AG09309 (cell line): Measurements from ENCODE around the gene LRRC74B.

Source experiments
- DNase-seq: peaks from one replicate; pipeline ENCODE4 v3.0.0-alpha.2; 2010; ENCODE audit warnings: low read depth
- H3K4me3 ChIP-seq: 2 replicates; pipeline ENCODE4 v1.5.1; 2011; ENCODE audit warnings: mild to moderate bottlenecking, low read depth, low read length, moderate library complexity; ENCODE audit not compliant: control insufficient read depth
- CTCF ChIP-seq: IDR thresholded peaks from 2 replicates; pipeline ENCODE4 v1.5.1; 2011; ENCODE audit warnings: mild to moderate bottlenecking, low read depth, low read length, inconsistent platforms; ENCODE audit not compliant: insufficient read depth, control insufficient read depth; ENCODE audit errors: missing control alignments

Gene LRRC74B

GRCh38 chr22:21098099-21098671, 52.4 kb downstream of the LRRC74B start:
- no peak for TF ChIP-seq CTCF
- DNase-seq, result no peak
- H3K4me3 ChIP-seq, result no peak overlapping the region

GRCh38 chr22:21099578-21099977, 53.8 kb downstream of the LRRC74B start:
- DNase-seq, result no peak
- TF ChIP-seq CTCF, result no peak
- H3K4me3 ChIP-seq, result no peak overlapping the region

- H3K4me3 ChIP-seq, result no peak overlapping the region
- no peak for TF ChIP-seq CTCF
- no peak for DNase-seq
Measured at GRCh38 chr22:21100149-21101032, 54.6 kb downstream of the LRRC74B start.

- DNase-seq, result no peak
- no peak overlapping the region for H3K4me3 ChIP-seq
- no peak for TF ChIP-seq CTCF
Measured at GRCh38 chr22:21101877-21102638, 56.3 kb downstream of the LRRC74B start.

- TF ChIP-seq CTCF, result peak; percentile 82
- no peak overlapping the region for H3K4me3 ChIP-seq
- no peak for DNase-seq
Measured at GRCh38 chr22:21102659-21103267, 57.0 kb downstream of the LRRC74B start.

GRCh38 chr22:21103633-21104032, 57.9 kb downstream of the LRRC74B start:
- no peak overlapping the region for H3K4me3 ChIP-seq
- TF ChIP-seq CTCF, result no peak
- no peak for DNase-seq
